ENCODE results near the gene PARN.

PARN gene

GRCh38 chr16:14629919-14630619 is at the start of gene PARN:
Gene PARN, minus strand, starts transcription at chr16:14630260. Its CDS starts 135 bp downstream, at chr16:14630125.
- no peaks in the 10 kb centered on the region for H3K9me3 ChIP-seq (ENCODE audit: control insufficient read depth, insufficient read depth, low read length)
- H3K4me3 ChIP-seq (ENCODE audit: low read length), result peak within 1 kb of the TSS; percentile 77
- no peak within 1 kb of the TSS for H3K27ac ChIP-seq (ENCODE audit: low read length)
- H3K27me3 ChIP-seq (ENCODE audit: control insufficient read depth, insufficient read depth, low read length), result no peaks in the 10 kb centered on the region
- DNase-seq (ENCODE audit: low read depth, low spot score), result peak; percentile 85
- no CpG with 5 or more reads among the region's 51 CpGs for WGBS (ENCODE audit: insufficient coverage, insufficient read length)
- peaks cover 1% of the 10 kb centered on the region; the same call in 1 of the 2 replicates for H3K4me1 ChIP-seq (ENCODE audit: control insufficient read depth, insufficient read depth, low read length)
- peaks cover 6% of the 10 kb centered on the region for H3K36me3 ChIP-seq (ENCODE audit: control insufficient read depth, insufficient read depth, low read length)

GRCh38 chr16:14678748-14679497 is 48.9 kb upstream of the PARN start:
- WGBS (ENCODE audit: insufficient coverage, insufficient read length), result no CpG with 5 or more reads among the region's 11 CpGs
- Histone ChIP-seq H3K4me3 (ENCODE audit: low read length) (no peak overlapping the region), H3K27ac (ENCODE audit: low read length) (no peak overlapping the region), H3K27me3 (ENCODE audit: control insufficient read depth, insufficient read depth, low read length) (no peaks in the 10 kb centered on the region), H3K4me1 (ENCODE audit: control insufficient read depth, insufficient read depth, low read length) (no peaks in the 10 kb centered on the region), H3K36me3 (ENCODE audit: control insufficient read depth, insufficient read depth, low read length) (no peaks in the 10 kb centered on the region), H3K9me3 (ENCODE audit: control insufficient read depth, insufficient read depth, low read length) (no peaks in the 10 kb centered on the region)
- DNase-seq (ENCODE audit: low read depth, low spot score), result no peak

- Histone ChIP-seq H3K27ac (ENCODE audit: low read length) (no peak overlapping the region), H3K4me1 (ENCODE audit: control insufficient read depth, insufficient read depth, low read length) (no peaks in the 10 kb centered on the region), H3K4me3 (ENCODE audit: low read length) (no peak overlapping the region), H3K36me3 (ENCODE audit: control insufficient read depth, insufficient read depth, low read length) (no peaks in the 10 kb centered on the region), H3K27me3 (ENCODE audit: control insufficient read depth, insufficient read depth, low read length) (no peaks in the 10 kb centered on the region), H3K9me3 (ENCODE audit: control insufficient read depth, insufficient read depth, low read length) (no peaks in the 10 kb centered on the region)
- WGBS (ENCODE audit: insufficient coverage, insufficient read length), result no CpG with 5 or more reads among the region's 5 CpGs
- no peak for DNase-seq (ENCODE audit: low read depth, low spot score)
Observed at GRCh38 chr16:14677627-14678026, 47.6 kb upstream of the PARN start.

GRCh38 chr16:14676633-14677032 is 46.6 kb upstream of the PARN start:
- no peak for DNase-seq (ENCODE audit: low read depth, low spot score)
- Histone ChIP-seq H3K27me3 (ENCODE audit: control insufficient read depth, insufficient read depth, low read length) (no peaks in the 10 kb centered on the region), H3K4me3 (ENCODE audit: low read length) (no peak overlapping the region), H3K27ac (ENCODE audit: low read length) (no peak overlapping the region), H3K36me3 (ENCODE audit: control insufficient read depth, insufficient read depth, low read length) (no peaks in the 10 kb centered on the region), H3K9me3 (ENCODE audit: control insufficient read depth, insufficient read depth, low read length) (no peaks in the 10 kb centered on the region), H3K4me1 (ENCODE audit: control insufficient read depth, insufficient read depth, low read length) (no peaks in the 10 kb centered on the region)
- no CpG with 5 or more reads among the region's 3 CpGs for WGBS (ENCODE audit: insufficient coverage, insufficient read length)

GRCh38 chr16:14672403-14672971 is 42.4 kb upstream of the PARN start:
- no peaks in the 10 kb centered on the region for H3K9me3 ChIP-seq (ENCODE audit: control insufficient read depth, insufficient read depth, low read length)
- H3K27ac ChIP-seq (ENCODE audit: low read length), result no peak overlapping the region
- no peaks in the 10 kb centered on the region for H3K4me1 ChIP-seq (ENCODE audit: control insufficient read depth, insufficient read depth, low read length)
- no peak overlapping the region for H3K4me3 ChIP-seq (ENCODE audit: low read length)
- no peaks in the 10 kb centered on the region for H3K27me3 ChIP-seq (ENCODE audit: control insufficient read depth, insufficient read depth, low read length)
- no CpG with 5 or more reads among the region's 7 CpGs for WGBS (ENCODE audit: insufficient coverage, insufficient read length)
- no peak for DNase-seq (ENCODE audit: low read depth, low spot score)
- peaks cover 5% of the 10 kb centered on the region for H3K36me3 ChIP-seq (ENCODE audit: control insufficient read depth, insufficient read depth, low read length)

- WGBS (ENCODE audit: insufficient coverage, insufficient read length), result no CpG with 5 or more reads among the region's 4 CpGs
Observed at GRCh38 chr16:14669776-14670175, 39.7 kb upstream of the PARN start.

GRCh38 chr16:14668556-14669223 is 38.6 kb upstream of the PARN start:
- no peak for DNase-seq (ENCODE audit: low read depth, low spot score)
- H3K27ac ChIP-seq (ENCODE audit: low read length), result no peak overlapping the region
- peaks cover 18% of the 10 kb centered on the region for H3K36me3 ChIP-seq (ENCODE audit: control insufficient read depth, insufficient read depth, low read length)
- no peak overlapping the region for H3K4me3 ChIP-seq (ENCODE audit: low read length)
- H3K4me1 ChIP-seq (ENCODE audit: control insufficient read depth, insufficient read depth, low read length), result no peaks in the 10 kb centered on the region
- no peaks in the 10 kb centered on the region for H3K27me3 ChIP-seq (ENCODE audit: control insufficient read depth, insufficient read depth, low read length)
- no peaks in the 10 kb centered on the region for H3K9me3 ChIP-seq (ENCODE audit: control insufficient read depth, insufficient read depth, low read length)
- no CpG with 5 or more reads among the region's 7 CpGs for WGBS (ENCODE audit: insufficient coverage, insufficient read length)

More at GRCh38 chr16:14669776-14670175, 39.7 kb upstream of the PARN start:
- no peaks in the 10 kb centered on the region for H3K4me1 ChIP-seq (ENCODE audit: control insufficient read depth, insufficient read depth, low read length)
- no peaks in the 10 kb centered on the region for H3K27me3 ChIP-seq (ENCODE audit: control insufficient read depth, insufficient read depth, low read length)
- peaks cover 14% of the 10 kb centered on the region for H3K36me3 ChIP-seq (ENCODE audit: control insufficient read depth, insufficient read depth, low read length)
- H3K4me3 ChIP-seq (ENCODE audit: low read length), result no peak overlapping the region
- DNase-seq (ENCODE audit: low read depth, low spot score), result no peak
- H3K27ac ChIP-seq (ENCODE audit: low read length), result no peak overlapping the region
- no peaks in the 10 kb centered on the region for H3K9me3 ChIP-seq (ENCODE audit: control insufficient read depth, insufficient read depth, low read length)

- H3K27me3 ChIP-seq (ENCODE audit: control insufficient read depth, insufficient read depth, low read length), result no peaks in the 10 kb centered on the region
- H3K9me3 ChIP-seq (ENCODE audit: control insufficient read depth, insufficient read depth, low read length), result no peaks in the 10 kb centered on the region
- WGBS (ENCODE audit: insufficient coverage, insufficient read length), result no CpG with 5 or more reads among the region's 16 CpGs
- no peak overlapping the region for H3K4me3 ChIP-seq (ENCODE audit: low read length)
- H3K27ac ChIP-seq (ENCODE audit: low read length), result no peak overlapping the region
- DNase-seq (ENCODE audit: low read depth, low spot score), result no peak
- H3K4me1 ChIP-seq (ENCODE audit: control insufficient read depth, insufficient read depth, low read length), result no peaks in the 10 kb centered on the region
- H3K36me3 ChIP-seq (ENCODE audit: control insufficient read depth, insufficient read depth, low read length), result peaks cover 20% of the 10 kb centered on the region
Observed at GRCh38 chr16:14667347-14668266, 37.5 kb upstream of the PARN start.

GRCh38 chr16:14658063-14658462 is 28.0 kb upstream of the PARN start:
- Histone ChIP-seq H3K27me3 (ENCODE audit: control insufficient read depth, insufficient read depth, low read length) (no peaks in the 10 kb centered on the region), H3K36me3 (ENCODE audit: control insufficient read depth, insufficient read depth, low read length) (peaks cover 15% of the 10 kb centered on the region; the same call in 1 of the 2 replicates)

More at GRCh38 chr16:14658063-14658462, 28.0 kb upstream of the PARN start:
- DNase-seq (ENCODE audit: low read depth, low spot score), result no peak
- H3K4me1 ChIP-seq (ENCODE audit: control insufficient read depth, insufficient read depth, low read length), result no peaks in the 10 kb centered on the region
- no peak overlapping the region for H3K27ac ChIP-seq (ENCODE audit: low read length)
- no CpG with 5 or more reads among the region's 2 CpGs for WGBS (ENCODE audit: insufficient coverage, insufficient read length)
- H3K4me3 ChIP-seq (ENCODE audit: low read length), result no peak overlapping the region
- no peaks in the 10 kb centered on the region for H3K9me3 ChIP-seq (ENCODE audit: control insufficient read depth, insufficient read depth, low read length)
